Activated T-helper 1 cell treated with anti-CD3 and anti-CD28 coated beads, Interleukin-2, amount 50 U/mL, for 16 hours (primary cell): Measurements from ENCODE around the gene TNF.

ENCODE experiments used
- DNase-seq, 2 donors: peaks; one replicate each; pipeline ENCODE4 v3.0.0-alpha.2; 2020; ENCODE audit warnings: low read depth in 1 of 2, low spot score in 1 of 2

The TNF gene

GRCh38 chr6:31626952-31627351 is 51.6 kb downstream of the TNF start:
- DNase-seq: no peak

- DNase-seq: no peak
Measured at GRCh38 chr6:31627690-31628287, 52.4 kb downstream of the TNF start.
